Activated T-helper 1 cell treated with Interleukin-2 at 50 U/mL for 16 hours (primary cell): ENCODE data around the gene KRTAP10-10.
"Not testable (repeated sequence)": the region's sequence is repeated elsewhere in the genome, so short reads cannot be mapped to it uniquely, and the experiment has no call there.

Source experiments
- DNase-seq: peaks from one replicate; pipeline ENCODE4 v3.0.0-alpha.2; 2020; ENCODE audit warnings: low read depth

KRTAP10-10 gene

DNA sequence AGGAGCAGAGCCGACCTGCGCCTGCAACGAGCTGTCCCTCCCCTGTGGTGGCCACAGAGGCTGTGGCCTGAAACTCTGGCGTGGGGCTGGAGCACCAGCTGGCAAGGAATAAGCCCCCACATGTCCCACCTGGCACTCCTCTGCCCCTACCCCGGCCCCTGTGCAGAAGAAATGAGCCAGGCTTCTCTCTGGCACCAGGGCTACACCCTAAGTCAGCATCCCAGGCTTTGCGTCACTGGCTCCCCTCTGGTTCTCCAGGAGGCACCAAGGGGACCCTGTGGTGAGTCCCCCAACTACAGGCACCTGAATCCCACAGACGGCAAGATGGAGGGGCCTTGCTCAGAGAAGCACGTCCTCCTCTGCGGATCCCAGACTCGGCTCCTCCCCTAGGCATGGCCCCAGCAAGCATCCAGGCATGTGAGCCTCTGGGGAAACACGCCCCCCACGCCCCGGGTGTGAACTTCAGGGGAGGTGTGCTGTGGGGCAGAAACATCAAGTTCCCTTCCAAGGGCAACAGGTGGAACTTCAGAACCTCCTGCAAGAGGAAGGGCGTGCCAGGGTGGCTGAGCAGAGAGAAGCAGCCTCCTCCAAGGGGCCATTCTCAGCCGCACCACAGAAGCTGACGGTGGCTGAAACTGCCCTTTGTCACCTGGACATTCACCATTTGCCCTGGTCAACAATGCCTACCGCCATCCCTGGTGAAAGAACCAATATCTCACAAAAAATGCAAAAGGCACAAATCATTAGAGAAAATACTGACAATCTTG, 33.9 kb upstream of the KRTAP10-10 start:
- DNase-seq: no peak

DNA sequence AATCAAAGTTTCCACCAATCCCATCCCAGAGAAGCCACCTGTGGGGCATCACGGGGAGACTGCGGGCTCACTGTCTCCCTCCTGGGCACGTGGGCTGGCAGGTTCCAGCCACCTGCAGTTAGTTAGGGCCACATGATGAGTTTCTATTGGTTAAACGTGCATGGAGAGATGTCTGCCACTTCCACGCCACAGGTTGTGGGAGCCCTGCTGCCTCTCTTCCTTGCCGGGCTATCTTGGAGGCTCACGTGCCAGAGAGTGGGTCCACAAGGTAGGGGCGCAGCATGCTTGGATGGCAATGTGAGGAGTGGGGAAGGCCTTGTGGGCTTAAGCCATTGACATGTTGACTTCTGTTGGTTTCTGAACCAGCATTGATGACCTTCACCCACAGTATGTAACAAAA, 33.2 kb upstream of the KRTAP10-10 start:
- DNase-seq: no peak

DNA sequence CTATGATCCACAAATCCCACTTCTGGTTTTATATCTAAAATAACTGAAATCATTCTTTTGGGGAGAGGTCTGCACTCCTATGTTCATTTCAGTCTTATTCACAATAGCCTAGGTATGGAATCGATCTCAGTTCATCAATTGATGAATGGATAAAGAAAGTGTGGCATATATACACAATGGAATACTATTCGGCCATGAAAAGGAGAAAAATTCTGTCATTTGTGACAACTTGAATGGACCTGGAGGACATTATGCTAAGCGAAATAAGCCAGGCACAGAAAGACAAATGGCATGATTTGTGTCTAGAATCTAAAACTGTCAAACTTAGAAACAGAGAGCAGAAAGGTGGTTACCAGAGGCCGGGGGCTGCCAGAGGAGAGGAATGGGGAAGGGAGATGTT, 30.7 kb upstream of the KRTAP10-10 start:
- DNase-seq: no peak

DNA sequence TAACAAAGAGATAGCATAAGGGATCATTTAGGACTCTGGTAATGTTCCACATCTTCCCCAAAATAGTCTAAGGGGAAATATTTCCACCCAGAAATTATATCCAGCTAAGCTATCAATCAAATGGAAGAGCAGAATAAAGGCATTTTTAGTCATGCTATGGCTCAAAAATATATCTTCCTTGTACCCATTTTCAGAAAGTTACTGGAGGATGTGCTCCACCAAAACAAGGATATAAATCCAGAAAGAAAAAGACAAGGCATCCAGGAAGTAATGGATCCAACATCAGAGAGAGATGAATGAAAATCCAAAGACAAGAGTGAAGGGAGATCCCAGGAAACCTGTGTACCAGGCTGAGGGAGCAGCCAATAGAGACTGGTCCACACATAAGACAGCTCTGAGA, 28.0 kb upstream of the KRTAP10-10 start:
- DNase-seq: no peak

- DNase-seq: not testable (repeated sequence)
Measured at GRCh38 chr21:44610157-44610843, 26.9 kb upstream of the KRTAP10-10 start.

DNA sequence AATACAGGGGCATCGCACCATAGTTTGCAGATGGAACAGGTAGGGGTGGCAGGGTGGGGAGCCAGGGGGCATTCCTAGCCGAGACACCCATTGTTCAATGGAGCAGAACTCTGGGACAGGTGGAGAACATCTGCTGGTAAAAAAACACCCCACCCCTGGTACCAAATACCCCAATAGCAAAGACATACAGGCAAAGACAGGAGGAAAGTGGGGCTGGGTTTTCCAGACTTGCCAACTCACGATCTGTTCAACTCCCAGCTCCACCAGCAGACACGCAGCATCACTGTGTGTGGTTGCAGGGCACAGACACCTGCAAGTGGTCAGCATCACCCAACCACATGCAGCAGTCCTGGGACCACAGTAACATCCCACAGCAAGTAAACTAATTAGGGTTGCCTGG, 25.6 kb upstream of the KRTAP10-10 start:
- DNase-seq: no peak

GRCh38 chr21:44612029-44612486, 25.1 kb upstream of the KRTAP10-10 start, which contains the start of gene KRTAP10-8:
TSS of gene KRTAP10-8 (plus strand) at chr21:44612079. CDS start at chr21:44612101, 22 bp downstream.
- no peak for DNase-seq

GRCh38 chr21:44612669-44613229, 24.4 kb upstream of the KRTAP10-10 start:
- DNase-seq: no peak

- no peak for DNase-seq
Measured at GRCh38 chr21:44613386-44614155, 23.6 kb upstream of the KRTAP10-10 start.

- DNase-seq: no peak
Measured at GRCh38 chr21:44614161-44614631, 23.0 kb upstream of the KRTAP10-10 start.

DNA sequence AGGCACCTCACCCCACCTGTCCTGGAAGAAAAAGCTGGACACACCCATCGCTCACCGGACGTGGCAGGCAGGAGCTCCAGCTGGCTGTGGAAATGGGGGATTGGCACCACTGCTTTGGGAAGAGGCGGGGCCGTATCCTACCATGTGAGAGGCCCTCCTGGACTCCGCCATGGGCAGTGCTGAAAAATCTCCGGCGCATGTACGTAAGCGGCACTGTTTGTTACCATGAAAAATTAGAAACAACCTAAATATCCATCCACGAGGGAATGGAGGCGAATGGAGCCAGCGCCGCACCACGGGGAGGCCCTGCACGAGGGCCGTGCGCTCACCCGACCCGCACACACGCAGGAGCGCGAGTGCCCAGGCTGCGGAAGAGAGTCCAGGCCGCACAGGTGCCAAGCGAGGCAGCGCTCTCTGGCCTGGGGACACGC, 22.2 kb upstream of the KRTAP10-10 start:
- DNase-seq: no peak

DNA sequence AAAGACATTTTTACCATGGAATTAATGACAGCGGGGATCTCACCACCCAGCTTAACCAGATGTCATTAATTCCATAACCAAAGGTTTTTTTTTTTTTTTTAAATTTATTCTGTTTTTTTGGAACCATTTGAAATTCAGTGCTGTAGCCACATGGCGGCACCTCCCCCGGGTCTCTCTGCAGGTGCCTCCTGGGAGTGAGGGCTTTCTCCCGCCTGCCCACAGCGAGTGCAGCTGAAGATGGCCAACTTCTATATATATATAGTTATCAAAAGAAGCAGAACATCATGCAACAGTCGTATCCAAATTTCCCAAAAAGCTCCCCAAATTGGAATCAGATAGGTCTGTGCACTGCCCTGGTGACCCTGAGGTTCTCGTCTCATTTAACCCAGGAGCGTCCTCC, 21.7 kb upstream of the KRTAP10-10 start:
- no peak for DNase-seq

- no peak for DNase-seq
Measured at GRCh38 chr21:44615911-44616590, 21.1 kb upstream of the KRTAP10-10 start.

- no peak for DNase-seq
Measured at GRCh38 chr21:44616591-44616926, 20.6 kb upstream of the KRTAP10-10 start.

GRCh38 chr21:44617071-44617501, 20.1 kb upstream of the KRTAP10-10 start:
- no peak for DNase-seq

- DNase-seq: no peak
Measured at GRCh38 chr21:44618504-44618903, 18.7 kb upstream of the KRTAP10-10 start.

DNA sequence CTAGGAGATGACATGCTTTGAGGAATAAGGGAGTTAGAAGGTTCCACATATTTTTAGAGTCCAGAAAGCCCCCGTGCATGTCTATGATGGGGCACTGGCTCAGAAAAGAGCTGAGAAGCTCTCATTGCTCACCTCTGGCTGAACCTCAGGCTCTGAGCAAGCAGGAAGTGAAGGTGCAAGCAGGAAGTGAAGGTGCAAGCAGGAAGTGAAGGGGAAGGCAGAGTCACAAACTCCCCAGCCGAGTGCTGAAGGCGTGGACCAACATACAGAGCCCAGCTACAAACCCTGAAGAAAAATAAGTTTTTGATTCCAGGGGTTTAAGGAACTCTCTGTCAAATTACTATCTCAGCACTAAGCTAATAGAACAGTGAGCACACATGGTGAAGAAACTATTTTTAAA, 18.2 kb upstream of the KRTAP10-10 start:
- DNase-seq: peak; percentile 43

DNA sequence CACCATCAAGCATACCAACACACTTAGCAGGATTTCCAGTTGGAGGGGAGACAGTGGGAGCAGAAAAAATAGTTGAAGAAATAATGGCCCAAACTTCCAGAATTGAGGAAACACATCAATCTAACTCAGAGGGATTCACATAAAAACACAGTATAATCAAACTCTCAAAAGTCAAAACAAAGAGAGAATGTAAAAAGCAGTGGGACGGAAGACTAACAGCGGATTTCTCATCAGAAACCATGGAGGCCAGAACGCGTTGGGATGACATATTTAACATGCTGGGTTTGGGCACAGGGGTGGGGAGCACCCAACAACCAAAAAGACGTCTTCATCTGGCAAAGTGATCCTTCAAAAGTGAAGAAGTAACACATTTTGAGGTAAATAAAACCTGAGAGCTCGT, 17.3 kb upstream of the KRTAP10-10 start:
- DNase-seq: no peak

- no peak for DNase-seq
Measured at GRCh38 chr21:44623575-44623974, 13.6 kb upstream of the KRTAP10-10 start.

GRCh38 chr21:44625756-44626155, 11.4 kb upstream of the KRTAP10-10 start:
- no peak for DNase-seq

- DNase-seq: no peak
Measured at GRCh38 chr21:44626262-44626661, 10.9 kb upstream of the KRTAP10-10 start.
